ENCODE data around the gene PCMTD2.
"Not testable (repeated sequence)": the region's sequence is repeated elsewhere in the genome, so short reads cannot be mapped to it uniquely, and the experiment has no call there.

The PCMTD2 gene

GRCh38 chr20:64313761-64314160 lies 58.2 kb downstream of the PCMTD2 start:
- not testable (repeated sequence) for DNase-seq

GRCh38 chr20:64315381-64315780 lies 59.8 kb downstream of the PCMTD2 start:
- DNase-seq = not testable (repeated sequence)

GRCh38 chr20:64315884-64316283 lies 60.3 kb downstream of the PCMTD2 start:
- DNase-seq = not testable (repeated sequence)

- not testable (repeated sequence) for DNase-seq
These were observed 61.0 kb downstream of the PCMTD2 start for GRCh38 chr20:64316415-64317083.

GRCh38 chr20:64317331-64317730 lies 61.8 kb downstream of the PCMTD2 start:
- DNase-seq = not testable (repeated sequence)

GRCh38 chr20:64318056-64318455 lies 62.5 kb downstream of the PCMTD2 start:
- DNase-seq = not testable (repeated sequence)

GRCh38 chr20:64322031-64322789 lies 66.7 kb downstream of the PCMTD2 start:
- not testable (repeated sequence) for DNase-seq
